ENCODE measurements around the gene CACNG4.

The CACNG4 gene

GRCh38 chr17:66943484-66943883 lies 21.0 kb upstream of the CACNG4 start:
- TF ChIP-seq, protein P1, sequence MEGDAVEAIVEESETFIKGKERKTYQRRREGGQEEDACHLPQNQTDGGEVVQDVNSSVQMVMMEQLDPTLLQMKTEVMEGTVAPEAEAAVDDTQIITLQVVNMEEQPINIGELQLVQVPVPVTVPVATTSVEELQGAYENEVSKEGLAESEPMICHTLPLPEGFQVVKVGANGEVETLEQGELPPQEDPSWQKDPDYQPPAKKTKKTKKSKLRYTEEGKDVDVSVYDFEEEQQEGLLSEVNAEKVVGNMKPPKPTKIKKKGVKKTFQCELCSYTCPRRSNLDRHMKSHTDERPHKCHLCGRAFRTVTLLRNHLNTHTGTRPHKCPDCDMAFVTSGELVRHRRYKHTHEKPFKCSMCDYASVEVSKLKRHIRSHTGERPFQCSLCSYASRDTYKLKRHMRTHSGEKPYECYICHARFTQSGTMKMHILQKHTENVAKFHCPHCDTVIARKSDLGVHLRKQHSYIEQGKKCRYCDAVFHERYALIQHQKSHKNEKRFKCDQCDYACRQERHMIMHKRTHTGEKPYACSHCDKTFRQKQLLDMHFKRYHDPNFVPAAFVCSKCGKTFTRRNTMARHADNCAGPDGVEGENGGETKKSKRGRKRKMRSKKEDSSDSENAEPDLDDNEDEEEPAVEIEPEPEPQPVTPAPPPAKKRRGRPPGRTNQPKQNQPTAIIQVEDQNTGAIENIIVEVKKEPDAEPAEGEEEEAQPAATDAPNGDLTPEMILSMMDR (conservative IDR thresholded peaks at IDR 0.05; ENCODE audit: low read depth, low read length), result no peak
- H3K4me3 ChIP-seq (ENCODE audit: low read depth, low read length), result no peak overlapping the region

GRCh38 chr17:66944351-66945146 lies 20.0 kb upstream of the CACNG4 start:
- H3K4me3 ChIP-seq (ENCODE audit: low read depth, low read length), result no peak overlapping the region
- TF ChIP-seq, protein P1 (conservative IDR thresholded peaks at IDR 0.05; ENCODE audit: low read depth, low read length), result no peak
- DNase-seq (ENCODE audit: low read depth), result peak; percentile 8

More at GRCh38 chr17:66943484-66943883, 21.0 kb upstream of the CACNG4 start:
- DNase-seq (ENCODE audit: low read depth), result no peak

- TF ChIP-seq, protein P1 (conservative IDR thresholded peaks at IDR 0.05; ENCODE audit: low read depth, low read length), result no peak
- DNase-seq (ENCODE audit: low read depth), result no peak
Observed at GRCh38 chr17:66945147-66945835, 19.2 kb upstream of the CACNG4 start.

GRCh38 chr17:66946251-66946650 lies 18.3 kb upstream of the CACNG4 start:
- no peak for DNase-seq (ENCODE audit: low read depth)
- TF ChIP-seq, protein P1 (conservative IDR thresholded peaks at IDR 0.05; ENCODE audit: low read depth, low read length), result no peak
- H3K4me3 ChIP-seq (ENCODE audit: low read depth, low read length), result no peak overlapping the region

More at GRCh38 chr17:66945147-66945835, 19.2 kb upstream of the CACNG4 start:
- H3K4me3 ChIP-seq (ENCODE audit: low read depth, low read length), result no peak overlapping the region

GRCh38 chr17:66947311-66947710 lies 17.2 kb upstream of the CACNG4 start:
- TF ChIP-seq, protein P1 (conservative IDR thresholded peaks at IDR 0.05; ENCODE audit: low read depth, low read length), result no peak
- no peak for DNase-seq (ENCODE audit: low read depth)
- no peak overlapping the region for H3K4me3 ChIP-seq (ENCODE audit: low read depth, low read length)

DNA sequence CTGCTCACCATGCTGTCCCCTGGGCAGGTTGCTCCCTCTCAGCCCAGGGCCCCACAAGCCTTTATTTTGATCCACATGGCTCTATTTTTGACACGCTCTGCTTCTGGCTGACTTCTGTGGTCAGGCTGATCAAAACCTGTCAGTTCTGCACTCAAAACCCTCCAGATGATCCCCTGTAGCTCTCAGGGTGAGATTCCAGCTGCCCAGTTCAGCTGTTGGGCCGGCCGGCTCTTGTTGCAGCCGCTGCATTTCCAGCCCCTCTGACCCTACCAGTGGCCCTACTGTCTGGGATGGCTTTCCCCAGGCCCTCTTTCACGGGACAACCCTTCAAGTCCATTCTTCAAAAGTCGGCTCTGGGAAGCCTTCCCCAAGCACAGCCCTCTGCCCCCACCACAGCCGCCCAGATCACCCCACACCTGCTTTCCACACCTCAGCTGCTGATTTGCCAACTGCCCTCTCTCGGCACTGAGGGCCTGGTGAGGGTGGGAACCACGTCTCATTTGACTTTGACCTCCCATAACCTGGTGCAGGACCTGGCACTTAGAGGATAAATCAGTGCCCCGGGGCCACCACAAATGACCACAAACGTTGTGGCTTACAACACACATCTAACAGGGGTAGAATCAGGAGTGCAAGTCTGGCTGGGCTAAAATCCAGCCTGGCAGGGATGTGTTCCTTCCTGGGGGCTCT lies 16.3 kb upstream of the CACNG4 start:
- H3K4me3 ChIP-seq (ENCODE audit: low read depth, low read length), result no peak overlapping the region
- DNase-seq (ENCODE audit: low read depth), result no peak
- TF ChIP-seq, protein P1 (conservative IDR thresholded peaks at IDR 0.05; ENCODE audit: low read depth, low read length), result no peak
